C4-2B (cell line): Measurements from ENCODE around the gene SEL1L.

Source experiments
- H3K27ac ChIP-seq: fragments of 450-650 bp; 2 replicates; pipeline ENCODE4 v1.5.1; 2017
- ZFX ChIP-seq: fragments of 450-650 bp; IDR thresholded peaks from 2 replicates; pipeline ENCODE4 v1.6.1; 2017
- TF ChIP-seq, protein P1 (sequence below): fragments of 450-650 bp; conservative IDR thresholded peaks from 2 replicates; pipeline ENCODE4 v1.5.1; 2017; ENCODE audit warnings: mild to moderate bottlenecking

SEL1L gene

DNA sequence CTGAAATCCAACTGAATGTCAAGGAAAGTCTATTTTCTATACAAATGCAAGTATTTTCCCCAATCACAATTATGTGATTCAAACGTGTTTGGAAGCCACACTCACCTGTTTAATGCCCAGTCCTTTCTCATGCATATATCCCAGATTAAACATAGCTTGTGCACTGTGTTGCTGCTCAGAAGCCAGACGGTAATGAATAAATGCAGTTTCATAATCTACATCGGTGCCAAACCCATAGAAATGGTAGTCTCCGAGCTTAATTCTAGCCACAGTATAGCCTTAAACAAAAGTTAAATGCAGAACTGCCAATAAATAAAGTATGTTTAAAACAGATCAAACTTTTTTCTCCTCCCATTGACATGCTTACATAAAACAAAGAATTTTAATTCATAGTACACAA is 49.5 kb downstream of the SEL1L start:
- H3K27ac ChIP-seq, result no peak overlapping the region
- TF ChIP-seq, protein P1, sequence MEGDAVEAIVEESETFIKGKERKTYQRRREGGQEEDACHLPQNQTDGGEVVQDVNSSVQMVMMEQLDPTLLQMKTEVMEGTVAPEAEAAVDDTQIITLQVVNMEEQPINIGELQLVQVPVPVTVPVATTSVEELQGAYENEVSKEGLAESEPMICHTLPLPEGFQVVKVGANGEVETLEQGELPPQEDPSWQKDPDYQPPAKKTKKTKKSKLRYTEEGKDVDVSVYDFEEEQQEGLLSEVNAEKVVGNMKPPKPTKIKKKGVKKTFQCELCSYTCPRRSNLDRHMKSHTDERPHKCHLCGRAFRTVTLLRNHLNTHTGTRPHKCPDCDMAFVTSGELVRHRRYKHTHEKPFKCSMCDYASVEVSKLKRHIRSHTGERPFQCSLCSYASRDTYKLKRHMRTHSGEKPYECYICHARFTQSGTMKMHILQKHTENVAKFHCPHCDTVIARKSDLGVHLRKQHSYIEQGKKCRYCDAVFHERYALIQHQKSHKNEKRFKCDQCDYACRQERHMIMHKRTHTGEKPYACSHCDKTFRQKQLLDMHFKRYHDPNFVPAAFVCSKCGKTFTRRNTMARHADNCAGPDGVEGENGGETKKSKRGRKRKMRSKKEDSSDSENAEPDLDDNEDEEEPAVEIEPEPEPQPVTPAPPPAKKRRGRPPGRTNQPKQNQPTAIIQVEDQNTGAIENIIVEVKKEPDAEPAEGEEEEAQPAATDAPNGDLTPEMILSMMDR, result no peak
- no peak for TF ChIP-seq ZFX

DNA sequence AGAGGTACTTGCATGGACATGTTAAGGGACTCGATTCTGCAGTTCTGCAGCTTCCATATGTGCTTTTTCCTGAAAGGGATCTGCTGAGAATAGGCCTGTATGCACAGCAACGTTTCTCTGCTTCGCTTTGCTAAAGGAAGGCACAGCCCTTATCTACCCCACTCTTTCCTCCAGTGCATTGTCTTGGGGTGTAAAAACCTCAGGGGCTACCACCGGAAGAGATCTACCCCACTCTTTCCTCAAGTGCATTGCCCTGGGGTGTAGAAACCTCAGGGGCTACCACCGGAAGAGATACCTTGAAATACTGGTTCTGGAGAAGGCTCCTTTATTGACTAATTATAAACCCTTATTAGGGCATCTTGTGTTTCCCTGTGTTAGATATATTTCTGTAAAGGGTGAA is 52.9 kb downstream of the SEL1L start:
- no peak for TF ChIP-seq ZFX
- TF ChIP-seq, protein P1, result no peak
- no peak overlapping the region for H3K27ac ChIP-seq

DNA sequence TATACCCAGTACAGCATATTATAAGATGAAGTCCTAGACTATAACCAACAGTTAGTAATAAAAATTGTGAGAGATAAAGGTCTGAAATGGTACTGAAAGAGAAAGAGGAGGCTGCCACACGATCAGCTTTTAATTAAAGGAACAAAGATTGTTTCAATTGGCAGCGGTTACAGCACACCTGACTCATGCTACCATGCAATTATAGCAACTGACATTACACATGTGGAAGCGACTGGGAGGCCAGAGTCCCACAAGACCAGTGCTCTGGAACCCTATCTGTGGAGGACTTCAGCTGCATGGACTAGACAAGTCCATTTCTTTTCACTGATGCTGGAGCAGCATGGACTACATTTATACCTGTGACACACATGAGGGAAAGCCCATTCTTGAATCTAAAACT is 55.2 kb downstream of the SEL1L start:
- TF ChIP-seq, protein P1, result no peak
- TF ChIP-seq ZFX, result no peak
- H3K27ac ChIP-seq, result no peak overlapping the region

DNA sequence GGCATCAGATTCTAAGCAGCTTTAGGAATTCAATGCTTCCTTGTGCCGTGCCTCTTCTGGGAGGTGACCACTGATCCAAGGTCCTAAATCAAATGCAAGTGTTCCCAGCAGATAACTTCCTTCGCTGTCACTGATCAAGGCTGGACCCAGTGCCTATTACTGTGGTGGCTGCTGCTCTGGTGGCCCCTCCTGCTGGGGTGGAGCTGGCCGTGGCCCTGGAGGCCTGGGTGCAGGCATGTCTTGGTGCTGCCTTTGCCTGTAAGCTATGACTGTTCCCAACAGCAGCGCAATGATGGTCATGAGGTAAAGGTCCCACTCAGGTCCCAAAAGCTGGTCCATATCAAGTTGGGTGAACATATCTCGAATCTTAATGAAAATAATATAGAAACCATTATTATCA is 56.8 kb downstream of the SEL1L start:
- no peak overlapping the region for H3K27ac ChIP-seq
- TF ChIP-seq ZFX, result no peak
- TF ChIP-seq, protein P1, result no peak

DNA sequence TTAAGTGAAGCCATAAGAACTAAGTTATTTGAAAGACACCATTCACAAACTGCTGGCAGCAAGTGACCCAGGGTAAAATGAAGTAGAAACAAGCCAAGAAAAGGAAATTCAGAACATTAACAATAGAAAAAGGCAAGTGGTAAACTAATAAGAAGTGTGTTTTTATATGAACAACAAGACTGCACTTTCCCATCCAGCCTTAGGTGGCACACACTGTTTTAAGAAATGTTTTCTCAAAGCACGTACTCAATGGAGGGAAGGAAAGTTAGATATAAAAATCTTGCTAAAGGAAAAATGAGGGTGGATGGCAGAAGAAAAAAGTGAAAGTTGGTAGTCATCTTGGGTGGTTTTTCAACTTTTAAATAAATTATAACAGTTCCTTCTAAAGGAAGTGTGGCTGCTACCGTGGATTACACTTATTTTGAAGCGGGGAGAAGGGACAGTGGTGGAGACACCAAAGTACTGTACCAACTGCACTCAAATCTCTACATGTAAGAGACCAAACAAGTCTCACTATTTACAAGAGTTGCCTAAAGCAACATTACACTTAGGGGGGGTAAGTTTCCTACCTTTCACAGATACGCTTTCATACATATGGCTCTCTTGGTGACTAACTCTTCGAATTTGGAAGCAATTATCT is 58.8 kb downstream of the SEL1L start:
- no peak for TF ChIP-seq ZFX
- TF ChIP-seq, protein P1, result 0 out of 2 replicates have a peak, but pooled peaks have one; percentile 5
- no peak overlapping the region for H3K27ac ChIP-seq

DNA sequence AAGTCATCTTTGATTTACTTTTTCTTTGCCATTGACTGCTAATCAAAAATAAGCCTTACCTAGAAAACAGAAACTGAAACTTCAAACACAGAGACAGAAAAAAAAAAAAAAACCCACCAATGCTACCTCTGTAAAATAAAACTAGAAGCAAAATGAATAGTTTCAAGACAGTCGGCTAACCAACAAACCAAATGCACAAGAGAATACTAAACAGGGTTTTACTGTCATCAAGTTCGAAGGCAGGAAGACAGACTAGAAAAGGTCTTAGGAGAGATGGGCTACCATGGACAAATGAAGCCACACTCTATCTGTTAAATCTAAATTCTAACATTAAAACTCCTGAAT is 59.5 kb downstream of the SEL1L start:
- H3K27ac ChIP-seq, result no peak overlapping the region
- TF ChIP-seq, protein P1, result no peak
- TF ChIP-seq ZFX, result no peak

DNA sequence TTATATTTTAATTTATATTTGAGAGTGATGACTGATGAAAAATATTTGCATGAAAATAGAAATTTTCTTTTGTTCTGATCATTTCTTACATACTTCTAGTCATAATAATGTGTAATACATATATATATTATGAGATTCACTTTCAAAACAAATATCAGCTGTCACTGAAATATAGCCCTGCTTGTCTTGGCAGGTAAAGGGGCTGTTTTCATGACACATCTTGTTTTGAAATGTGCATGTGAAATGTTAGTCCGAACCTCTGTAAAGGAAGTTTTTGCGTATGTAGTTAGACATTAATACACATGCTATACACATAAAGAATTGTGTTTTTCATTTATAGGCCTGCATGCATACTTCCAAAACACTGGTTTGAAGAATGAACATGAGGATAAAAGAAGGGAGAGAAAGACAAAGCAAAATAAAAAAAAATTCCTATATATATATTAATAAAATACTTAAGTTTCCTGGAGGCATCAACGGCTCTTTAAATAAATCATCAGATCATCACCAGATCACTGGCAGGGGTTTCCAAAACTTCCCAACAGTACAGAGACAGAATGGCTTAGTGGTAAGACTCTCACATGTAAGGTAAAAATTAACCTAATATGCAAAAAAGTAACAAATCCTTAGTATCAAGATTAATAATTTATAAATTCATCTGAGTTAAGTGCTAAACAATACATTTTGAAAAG is 60.1 kb downstream of the SEL1L start:
- no peak overlapping the region for H3K27ac ChIP-seq
- TF ChIP-seq, protein P1, result no peak
- TF ChIP-seq ZFX, result no peak
